ENCODE results near the gene LGALS9. TPM values are rescaled to one million over a fixed set of nuclear protein-coding genes. Genes with fewer than 3 reads are reported as not detected.

The LGALS9 gene
- total RNA-seq (2022; extraction: Qiagen RNA extraction): 0.85 to 2.3 TPM (median 1.4 TPM) in 5 replicates

DNA sequence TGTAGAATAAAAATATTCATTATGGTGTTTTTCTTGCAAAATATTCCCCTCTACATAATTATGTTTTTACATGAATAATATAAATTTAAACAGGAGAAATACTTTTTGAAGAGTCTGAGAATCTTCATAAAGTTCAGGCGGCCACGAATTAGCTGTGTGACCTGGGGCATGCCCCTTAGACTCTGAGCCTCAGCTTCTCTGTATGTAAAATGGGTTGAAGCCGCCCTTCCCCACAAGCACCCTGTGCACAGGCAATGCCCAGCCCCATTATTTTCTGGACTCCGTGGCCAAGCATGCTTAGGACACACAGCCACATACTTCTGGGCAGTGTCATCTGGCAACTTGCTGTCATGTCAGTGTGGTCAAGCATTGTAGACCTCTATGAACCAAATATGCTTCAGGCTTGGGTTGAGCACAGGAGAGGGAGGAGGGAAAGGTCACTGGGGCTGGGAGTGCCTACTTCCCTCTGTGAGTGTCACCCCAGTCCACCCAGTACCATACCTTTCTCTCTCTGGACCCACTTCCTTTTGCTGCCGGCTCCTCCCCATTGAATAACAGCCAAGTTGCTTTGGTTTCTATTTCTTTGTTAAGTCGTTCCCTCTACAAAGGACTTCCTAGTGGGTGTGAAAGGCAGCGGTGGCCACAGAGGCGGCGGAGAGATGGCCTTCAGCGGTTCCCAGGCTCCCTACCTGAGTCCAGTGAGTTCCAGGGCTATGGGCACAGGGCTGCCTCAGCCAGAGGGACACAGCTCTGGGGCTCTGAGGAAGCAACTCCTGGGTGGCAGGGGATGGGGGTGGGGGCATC is at the start of gene LGALS9:
LGALS9 (plus strand) TSS at position 582 of the 804 bp plus-strand sequence; CDS start at position 660, 78 bp downstream.

Other genes with a start within 250 kb of the LGALS9 start
- 12.5 to 17.3 TPM (median 14.3 TPM) in 5 replicates for gene KSR1, start 174.7 kb upstream of the LGALS9 start, total RNA-seq (2022; extraction: Qiagen RNA extraction)
- gene NOS2, start 169.3 kb downstream of the LGALS9 start, total RNA-seq (2022; extraction: Qiagen RNA extraction): 0.14 to 0.24 TPM (median 0.18 TPM) in 5 replicates